Heart right ventricle (tissue), 16 donors: ENCODE measurements around the gene PRPF39. TPM values are rescaled to one million over a fixed set of nuclear protein-coding genes. Genes with fewer than 3 reads are reported as not detected.
A peak's percentile ranks its signal among the peaks of the same experiment; 100 is the strongest.

Experiments
- ATAC-seq, 8 donors: fragments of 200-7000 bp; cut with Tn5 transposase; one replicate each; pipeline ENCODE4 v1.9.1; 2020; ENCODE audit warnings: mild to moderate bottlenecking in 8 of 8, moderate library complexity in 8 of 8, moderate number of reproducible peaks in 1 of 8
- DNase-seq, 2 donors: peaks; one replicate each; pipeline ENCODE4 v3.0.0-alpha.2; 2020
- H3K27ac ChIP-seq, 10 donors: fragments of 200-600 bp; sonication (generic) in 2 of 10; one replicate each; pipeline versions ENCODE4 v1.5.0 to v1.8.0; 2020 to 2022; ENCODE audit warnings: mild to moderate bottlenecking in 3 of 10
- H3K27me3 ChIP-seq, 7 donors: fragments of 200-600 bp; one replicate each; pipeline ENCODE4 v1.8.0; 2021 to 2022; ENCODE audit warnings: mild to moderate bottlenecking in 2 of 7
- H3K36me3 ChIP-seq, 9 donors: fragments of 200-600 bp; sonication (generic) in 1 of 9; one replicate each; pipeline versions ENCODE4 v1.5.0 to v1.8.0; 2020 to 2022; ENCODE audit warnings: mild to moderate bottlenecking in 2 of 9
- H3K4me1 ChIP-seq, 9 donors: fragments of 200-600 bp; sonication (generic) in 1 of 9; one replicate each; pipeline versions ENCODE4 v1.5.0 to v1.8.0; 2020 to 2022; ENCODE audit warnings: mild to moderate bottlenecking in 4 of 9
- H3K4me3 ChIP-seq, 10 donors: fragments of 200-600 bp; sonication (generic) in 2 of 10; one replicate each; pipeline versions ENCODE4 v1.5.0 to v1.8.0; 2020 to 2022; ENCODE audit warnings: mild to moderate bottlenecking in 7 of 10, moderate library complexity in 2 of 10
- H3K9me3 ChIP-seq, 11 donors: fragments of 200-600 bp in 10 of 11; sonication (generic) in 2 of 11; one replicate each; pipeline versions ENCODE4 v1.5.0 to v1.8.0; 2013 to 2022; ENCODE audit warnings: mild to moderate bottlenecking in 2 of 11, control low read depth in 1 of 11, moderate library complexity in 1 of 11
- CTCF ChIP-seq, 9 donors: fragments of 200-600 bp; sonication (generic) in 2 of 9; IDR thresholded peaks; one replicate each; pipeline versions ENCODE4 v1.5.0 to v1.8.0; 2021 to 2022; ENCODE audit warnings: antibody characterized with exemption in 9 of 9, mild to moderate bottlenecking in 5 of 9, moderate library complexity in 1 of 9
- WGBS, 2 donors: extraction: QIAGEN DNeasy Blood & Tissue Kit; methylation state at CpG; one replicate each; pipeline ENCODE4 v1.1.7; 2013; ENCODE audit warnings: inconsistent platforms in 1 of 2; 5-methylcytosine and 5-hydroxymethylcytosine counted together
- intact Hi-C, 10 donors: fragments of 100-400 bp; cut with DNase I; formaldehyde crosslinking; loops; one replicate each; pipeline versions ENCODE4 v1.11.1 to v1.14.2; 2022
- polyA plus RNA-seq, 2 donors: library from polyadenylated mRNA; stranded (reverse); fragments of 200-250 nt; gene quantifications; one replicate each; pipeline ENCODE4 v1.2.3, GENCODE V29; 2013
- total RNA-seq, 10 donors: library from RNA; stranded (reverse); fragmentation: NEBNext Ultra II Directional in 3 of 10; extraction: Animal tissue kit (Norgen Biotek cat#: 25700) in 3 of 10; gene quantifications; one replicate each; pipeline versions ENCODE4 v1.2.1 to v1.2.4, GENCODE V29; 2021 to 2023
- donor health status: Arrhythmogenic right ventricular cardiomyopathy.
- donor health status: ischemic (EF 13 %, LVEDD 7.1; RV severe dilation, severe dysfunction).
- donor health status: healthy with polysubstance abuse.
- donor health status: DM: no; HTN: yes; CAD: no.
- donor health status: DM: no; HTN: no; CAD: no.
- donor health status: ischemic (EF 25% LVEDD 6.9; RV normal size, moderate dysfunction).
- donor health status: ischemic (EF 25% LVEDD 5.7; RV mildly dilated, moderate dysfunction).
- donor health status: healthy.
- donor health status: DM: yes; HTN: yes; CAD: no.
- donor health status: Ischemic cardiomyopathy.
- donor health status: ischemic (EF 35%, LVEDD 5.7; RV mildly dilated, moderate dysfunction).
- donor health status: nonischemic (EF 11% LVEDD 7.7; RV severe dilation, severe dysfunction).
- donor health status: DM: yes; HTN: yes; CAD: no.
- donor health status: PGD.
- donor health status: ischemic (EF 29% LVEDD 5.4; RV normal size, mild dysfunction).
- donor health status: nonischemic (EF 23%, LVEDD 6.1; RV moderate dilation, normal function).

Gene PRPF39
- total and polyA plus RNA-seq, 12 donors, result 8.2 to 39.5 (median 13.4) TPM

- Histone ChIP-seq H3K4me1 (peaks cover 0 to 3% (median 0%) of the 10 kb centered on the region in 9 donors), H3K9me3 (no peaks in the 10 kb centered on the region), H3K27ac (no peak overlapping the region), H3K4me3 (no peak overlapping the region), H3K36me3 (peaks cover 0 to 100% (median 64%) of the 10 kb centered on the region in 9 donors), H3K27me3 (no peaks in the 10 kb centered on the region)
- DNase-seq, result no peak
- intact Hi-C loops, result no loop called here
- ATAC-seq, result no peak
- TF ChIP-seq CTCF (IDR thresholded peaks at IDR 0.05), result no peak
- 82 to 87% methylated on average over 1 of the region's 1 CpG for WGBS, 2 donors
Measured at GRCh38 chr14:45120096-45120495, 36.2 kb downstream of the PRPF39 start.

- Histone ChIP-seq H3K27ac (no peak overlapping the region), H3K9me3 (no peaks in the 10 kb centered on the region), H3K4me3 (no peak overlapping the region), H3K27me3 (no peaks in the 10 kb centered on the region), H3K36me3 (peaks cover 0 to 100% (median 53%) of the 10 kb centered on the region in 9 donors), H3K4me1 (peaks cover 0 to 5% (median 0%) of the 10 kb centered on the region in 9 donors)
- intact Hi-C loops, result no loop called here
- DNase-seq (no peak), ATAC-seq (no peak)
- no peak for TF ChIP-seq CTCF (IDR thresholded peaks at IDR 0.05)
- WGBS, 2 donors, result 92% methylated on average over 3 of the region's 3 CpGs
Measured at GRCh38 chr14:45123271-45123670, 39.4 kb downstream of the PRPF39 start.

GRCh38 chr14:45125754-45126153 lies 41.8 kb downstream of the PRPF39 start:
- no peak for TF ChIP-seq CTCF (IDR thresholded peaks at IDR 0.05)
- Histone ChIP-seq H3K4me1 (peaks cover 0 to 26% (median 12%) of the 10 kb centered on the region in 9 donors), H3K4me3 (no peak overlapping the region), H3K36me3 (peaks cover 0 to 92% (median 29%) of the 10 kb centered on the region in 9 donors), H3K27me3 (no peaks in the 10 kb centered on the region), H3K9me3 (no peaks in the 10 kb centered on the region), H3K27ac (no peak overlapping the region)
- 93 to 97% methylated on average over 2 of the region's 2 CpGs for WGBS, 2 donors
- DNase-seq, result no peak
- no peak for ATAC-seq
- intact Hi-C loops, result no loop called here

GRCh38 chr14:45128963-45129629 lies 45.2 kb downstream of the PRPF39 start:
- Histone ChIP-seq H3K36me3 (peaks cover 0 to 59% (median 7%) of the 10 kb centered on the region in 9 donors), H3K9me3 (no peaks in the 10 kb centered on the region), H3K4me1 (peaks cover 0 to 55% (median 25%) of the 10 kb centered on the region in 9 donors), H3K4me3 (no peak overlapping the region), H3K27ac (peak overlapping the region in 2 of 10 donors; percentile 2 to 10), H3K27me3 (no peaks in the 10 kb centered on the region)
- no peak for TF ChIP-seq CTCF (IDR thresholded peaks at IDR 0.05)
- ATAC-seq (no peak), DNase-seq (no peak)
- 35 to 69% methylated on average over 1 of the region's 1 CpG for WGBS, 2 donors
- intact Hi-C loops, result no loop called here
